GM19099 (cell line): ENCODE results near the gene HIP1R.

Source experiments
- POLR2A ChIP-seq: IDR thresholded peaks from 3 replicates; pipeline ENCODE4 v1.6.1; 2011; ENCODE audit warnings: low read depth; ENCODE audit not compliant: insufficient read length; ENCODE audit errors: extremely low read depth

HIP1R gene, protein sequence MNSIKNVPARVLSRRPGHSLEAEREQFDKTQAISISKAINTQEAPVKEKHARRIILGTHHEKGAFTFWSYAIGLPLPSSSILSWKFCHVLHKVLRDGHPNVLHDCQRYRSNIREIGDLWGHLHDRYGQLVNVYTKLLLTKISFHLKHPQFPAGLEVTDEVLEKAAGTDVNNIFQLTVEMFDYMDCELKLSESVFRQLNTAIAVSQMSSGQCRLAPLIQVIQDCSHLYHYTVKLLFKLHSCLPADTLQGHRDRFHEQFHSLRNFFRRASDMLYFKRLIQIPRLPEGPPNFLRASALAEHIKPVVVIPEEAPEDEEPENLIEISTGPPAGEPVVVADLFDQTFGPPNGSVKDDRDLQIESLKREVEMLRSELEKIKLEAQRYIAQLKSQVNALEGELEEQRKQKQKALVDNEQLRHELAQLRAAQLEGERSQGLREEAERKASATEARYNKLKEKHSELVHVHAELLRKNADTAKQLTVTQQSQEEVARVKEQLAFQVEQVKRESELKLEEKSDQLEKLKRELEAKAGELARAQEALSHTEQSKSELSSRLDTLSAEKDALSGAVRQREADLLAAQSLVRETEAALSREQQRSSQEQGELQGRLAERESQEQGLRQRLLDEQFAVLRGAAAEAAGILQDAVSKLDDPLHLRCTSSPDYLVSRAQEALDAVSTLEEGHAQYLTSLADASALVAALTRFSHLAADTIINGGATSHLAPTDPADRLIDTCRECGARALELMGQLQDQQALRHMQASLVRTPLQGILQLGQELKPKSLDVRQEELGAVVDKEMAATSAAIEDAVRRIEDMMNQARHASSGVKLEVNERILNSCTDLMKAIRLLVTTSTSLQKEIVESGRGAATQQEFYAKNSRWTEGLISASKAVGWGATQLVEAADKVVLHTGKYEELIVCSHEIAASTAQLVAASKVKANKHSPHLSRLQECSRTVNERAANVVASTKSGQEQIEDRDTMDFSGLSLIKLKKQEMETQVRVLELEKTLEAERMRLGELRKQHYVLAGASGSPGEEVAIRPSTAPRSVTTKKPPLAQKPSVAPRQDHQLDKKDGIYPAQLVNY

DNA sequence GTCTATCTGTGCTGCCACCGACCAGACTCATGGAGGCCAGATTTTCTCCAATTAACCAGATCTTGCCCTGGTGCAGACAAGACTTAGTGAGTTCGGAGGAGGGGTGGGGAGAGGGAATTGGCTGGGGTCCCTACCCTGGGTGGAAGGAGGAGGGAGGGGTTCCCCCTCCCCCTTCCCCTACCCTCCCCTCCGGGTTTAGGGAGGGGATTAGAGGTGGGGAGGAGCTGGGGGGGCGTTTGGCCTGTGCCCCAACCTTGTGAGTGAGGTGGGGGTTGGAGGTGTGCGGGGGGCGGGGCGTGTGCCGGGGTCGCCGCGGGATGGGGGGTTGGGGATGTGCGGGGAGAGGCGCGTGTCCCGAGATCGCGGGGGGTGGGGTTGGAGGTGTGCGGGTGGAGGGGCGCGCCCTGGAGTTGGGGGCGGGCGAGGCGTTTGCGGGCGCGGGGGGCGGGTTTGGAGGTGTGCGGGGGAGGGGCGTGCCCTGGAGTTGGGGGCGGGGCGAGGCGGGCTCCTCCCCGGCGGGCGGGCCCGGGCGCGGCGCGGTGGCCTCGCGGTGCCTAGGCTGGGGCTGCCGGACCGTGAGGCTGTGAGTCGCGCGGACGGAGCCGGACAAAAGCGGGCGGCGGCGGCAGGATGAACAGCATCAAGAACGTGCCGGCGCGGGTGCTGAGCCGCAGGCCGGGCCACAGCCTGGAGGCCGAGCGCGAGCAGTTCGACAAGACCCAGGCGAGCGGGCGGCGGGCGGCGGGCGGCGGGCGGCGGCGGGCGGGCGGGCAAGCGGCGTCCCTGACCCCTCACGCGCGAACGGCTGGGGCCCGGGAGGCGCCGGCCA, at the start of gene HIP1R:
Gene HIP1R, plus strand, starts transcription at position 537 of the 829 bp plus-strand sequence. Its CDS starts 94 bp downstream, at position 631.
- peak; percentile 61 for TF ChIP-seq POLR2A

DNA sequence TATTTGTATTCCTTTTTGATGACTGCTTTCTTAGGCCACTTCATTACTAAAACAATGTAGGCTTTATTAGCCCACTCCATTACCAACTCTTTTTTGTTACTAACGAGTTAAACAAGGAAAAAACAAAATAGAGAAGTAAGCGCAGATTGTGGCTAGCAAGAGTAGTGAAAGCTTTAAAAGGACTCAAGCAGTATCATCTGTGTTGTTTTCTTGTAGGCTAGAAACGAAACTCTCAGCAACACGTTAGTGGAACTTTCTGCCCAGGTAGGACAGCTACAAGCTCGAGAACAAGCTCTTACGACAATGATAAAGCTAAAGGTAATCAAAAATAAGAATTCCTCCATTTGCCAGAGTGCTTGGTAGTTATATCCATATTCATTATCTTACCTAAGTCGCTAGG, 49.8 kb upstream of the HIP1R start:
- no peak for TF ChIP-seq POLR2A

DNA sequence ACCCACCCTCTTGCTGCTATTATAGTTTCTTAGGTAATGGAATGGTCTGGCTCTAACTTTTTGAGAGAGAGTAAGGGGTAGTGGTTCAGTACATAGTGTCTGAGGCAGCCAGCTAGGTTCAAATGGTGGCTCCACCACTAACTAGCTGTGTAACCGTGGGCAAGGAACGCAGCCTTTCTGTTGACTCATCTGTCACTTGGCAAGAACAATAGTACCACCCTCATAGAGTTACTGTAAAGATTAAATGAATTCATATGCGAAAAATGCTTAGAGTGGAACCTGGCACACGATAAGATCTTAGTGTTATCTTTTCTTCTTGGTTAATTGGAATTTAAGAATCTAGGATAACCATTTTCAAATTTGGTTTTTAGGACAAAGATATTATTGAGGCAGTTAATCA, 46.9 kb upstream of the HIP1R start:
- TF ChIP-seq POLR2A = no peak

DNA sequence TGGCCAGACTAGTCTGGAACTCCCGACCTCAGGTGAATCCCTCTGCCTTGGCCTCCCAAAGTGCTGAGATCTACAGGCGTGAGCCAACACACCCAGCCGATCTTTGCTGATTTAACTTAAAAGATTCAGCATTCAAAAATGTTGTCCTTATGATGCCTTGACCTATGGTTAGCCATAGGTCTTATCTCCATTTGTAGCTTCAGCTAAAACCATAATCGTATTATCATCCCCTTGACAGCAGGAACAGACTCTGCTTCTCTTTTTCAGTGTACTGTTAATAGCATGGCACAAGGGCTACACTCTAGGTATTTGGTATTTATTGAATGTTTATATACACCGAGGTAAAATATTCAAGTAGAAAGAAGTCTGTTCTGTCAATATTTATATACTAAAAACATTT, 45.6 kb upstream of the HIP1R start:
- no peak for TF ChIP-seq POLR2A

- TF ChIP-seq POLR2A = no peak
Observed at GRCh38 chr12:122790393-122791075, 44.7 kb upstream of the HIP1R start.

- no peak for TF ChIP-seq POLR2A
Observed at GRCh38 chr12:122793685-122794106, 41.6 kb upstream of the HIP1R start.

DNA sequence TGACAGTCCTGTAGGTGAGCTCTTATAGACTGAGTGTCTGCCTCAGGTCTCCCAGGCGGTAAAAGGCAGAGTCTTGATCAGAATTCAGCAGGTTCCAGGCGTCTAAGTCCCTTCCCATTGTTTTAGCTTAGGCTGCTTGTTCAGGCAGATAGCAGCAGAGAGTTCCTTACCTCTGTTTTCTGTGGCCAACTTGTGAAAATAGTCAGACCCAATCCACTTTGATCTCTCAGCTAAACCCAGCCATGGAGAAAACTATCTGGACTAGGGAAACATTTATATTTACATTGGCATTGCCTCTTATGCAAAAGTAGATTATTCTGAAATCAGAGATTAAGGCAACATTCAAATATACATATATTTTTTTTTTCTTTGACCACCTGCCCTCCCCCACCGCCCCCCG, 39.5 kb upstream of the HIP1R start:
- no peak for TF ChIP-seq POLR2A

DNA sequence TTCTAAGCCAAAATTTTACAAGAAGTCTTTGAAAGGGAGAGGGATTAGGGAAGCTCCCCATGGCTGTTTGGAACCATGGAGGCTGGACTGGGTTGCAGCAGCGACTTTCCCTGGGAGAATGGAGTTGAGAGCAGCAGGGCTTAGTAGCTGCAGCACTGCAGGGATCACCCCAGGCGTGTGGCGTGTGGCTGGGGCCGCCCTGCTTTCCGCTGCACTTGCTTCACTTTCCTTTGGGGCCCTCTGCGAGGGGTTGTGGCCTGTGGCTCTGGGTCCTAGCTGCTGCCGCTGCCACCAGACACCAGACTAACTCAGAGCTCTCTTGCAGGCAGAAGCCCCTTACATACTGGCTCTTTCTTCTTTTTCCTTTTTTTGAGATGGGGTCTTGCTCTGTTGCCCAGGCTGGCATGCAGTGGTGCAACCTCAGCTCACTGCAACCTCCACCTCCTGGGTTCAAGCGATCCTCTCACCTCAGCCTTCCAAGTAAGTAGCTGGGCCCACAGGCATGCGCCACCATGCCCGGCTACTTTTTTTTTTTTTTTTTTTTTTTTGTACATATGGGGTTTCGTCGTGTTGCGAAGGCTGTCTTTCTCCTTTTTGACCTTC, 35.5 kb upstream of the HIP1R start:
- no peak for TF ChIP-seq POLR2A

DNA sequence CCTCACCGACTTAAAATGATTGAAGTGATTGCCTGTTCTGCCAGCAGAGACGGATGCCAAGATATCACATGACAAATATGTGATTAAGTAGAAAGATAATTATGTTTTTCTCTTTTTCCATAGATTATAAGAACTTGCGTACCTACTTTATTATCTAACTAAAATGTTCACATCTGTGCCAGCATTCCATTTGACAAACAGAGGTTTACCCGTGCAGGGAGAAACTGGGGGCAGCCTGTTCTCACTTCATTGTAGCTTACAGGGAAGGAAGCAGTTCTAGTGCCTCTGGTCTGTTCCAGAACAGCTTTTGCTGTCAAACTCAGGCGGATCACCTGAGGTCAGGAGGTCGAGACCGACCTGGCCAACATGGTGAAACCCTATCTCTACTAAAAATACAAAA, 31.3 kb upstream of the HIP1R start:
- TF ChIP-seq POLR2A = no peak

DNA sequence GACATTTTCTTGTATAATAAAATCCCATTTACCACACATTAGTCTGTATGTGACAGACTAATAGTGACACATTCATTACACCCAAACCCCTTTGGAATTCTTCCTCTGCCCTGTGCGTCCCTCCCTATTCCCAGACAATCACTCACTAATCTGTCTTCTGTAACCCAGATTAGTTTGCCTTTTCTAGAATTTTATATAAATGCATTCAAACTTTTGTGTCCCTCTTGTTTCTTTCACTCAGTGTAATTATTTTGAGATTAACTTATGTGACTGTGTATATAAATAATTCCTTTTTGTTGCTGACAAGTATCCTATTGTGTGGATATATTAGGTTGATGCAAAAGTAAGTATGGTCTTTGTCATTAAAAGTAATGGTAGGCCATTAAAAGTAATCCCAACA, 27.6 kb upstream of the HIP1R start:
- TF ChIP-seq POLR2A = no peak

- TF ChIP-seq POLR2A = no peak
Observed at GRCh38 chr12:122811777-122812176, 23.5 kb upstream of the HIP1R start.

DNA sequence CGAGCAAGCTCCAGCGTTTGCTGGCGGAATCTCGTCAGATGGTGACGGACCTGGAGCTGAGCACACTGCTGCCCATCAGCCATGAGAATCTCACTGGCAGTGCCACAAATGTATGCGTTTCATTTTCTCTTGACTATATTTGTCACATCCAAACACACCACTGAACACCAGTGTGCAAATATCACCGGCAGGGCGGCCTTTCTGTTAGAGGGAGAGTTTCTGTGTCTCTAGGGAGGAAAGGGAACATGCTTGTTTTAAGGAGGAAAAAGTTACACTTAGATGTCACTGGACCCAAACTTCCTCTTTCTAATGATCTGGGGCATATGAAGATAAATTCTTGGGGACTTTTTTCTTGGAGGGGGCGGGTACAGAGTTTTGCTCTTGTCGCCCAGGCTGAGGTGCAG, 21.9 kb upstream of the HIP1R start:
- TF ChIP-seq POLR2A = no peak

DNA sequence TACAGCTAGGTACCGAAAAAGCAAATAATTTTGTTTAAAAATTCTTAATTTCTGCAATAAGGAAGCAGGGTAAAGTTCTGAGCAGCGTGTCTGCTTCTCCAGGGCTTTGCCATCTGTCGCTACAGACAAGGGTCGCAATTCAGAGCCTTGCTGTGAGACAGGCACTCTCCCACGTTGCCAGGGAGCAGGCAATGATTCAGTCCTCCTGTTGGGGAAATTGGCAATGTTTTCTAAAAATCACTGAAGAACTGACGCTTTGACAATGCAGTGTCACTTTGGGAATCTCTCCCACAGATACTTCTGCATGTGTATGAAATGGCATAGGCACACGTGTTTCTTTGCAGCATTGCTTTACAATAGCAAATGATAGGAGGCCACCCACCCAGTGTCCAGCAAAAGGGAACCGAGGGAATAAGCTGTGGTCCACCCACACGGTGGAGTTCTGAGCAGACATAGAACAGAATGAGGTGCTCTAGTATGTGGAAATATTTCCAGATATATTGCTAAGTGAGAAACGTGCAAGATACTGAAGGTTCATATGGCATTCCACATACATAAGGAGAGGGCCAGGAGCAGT, 16.0 kb upstream of the HIP1R start:
- TF ChIP-seq POLR2A = no peak

GRCh38 chr12:122820138-122820537, 15.1 kb upstream of the HIP1R start:
- no peak for TF ChIP-seq POLR2A

GRCh38 chr12:122820838-122821271, 14.4 kb upstream of the HIP1R start:
- TF ChIP-seq POLR2A = peak; percentile 41
